ENCODE data around the gene BMI1.
"Not testable (repeated sequence)": the region's sequence is repeated elsewhere in the genome, so short reads cannot be mapped to it uniquely, and the experiment has no call there.

DNA sequence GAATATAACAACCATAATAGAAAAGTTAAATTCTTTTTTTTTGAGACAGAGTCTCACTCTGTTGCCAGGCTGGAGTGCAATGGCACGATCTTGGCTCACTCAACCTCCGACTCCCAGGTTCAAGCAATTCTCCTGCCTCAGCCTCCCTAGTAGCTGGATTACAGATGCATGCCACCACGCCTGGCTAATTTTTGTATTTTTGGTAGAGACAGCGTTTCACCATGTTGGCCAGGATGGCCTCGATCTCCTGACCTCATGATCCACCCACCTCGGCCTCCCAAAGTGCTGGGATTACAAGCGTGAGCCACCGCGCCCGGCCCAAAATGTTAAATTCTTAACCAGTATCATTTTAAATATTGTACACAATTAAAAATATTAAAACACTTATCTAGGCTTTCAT lies 10.9 kb upstream of the BMI1 start:
- not testable (repeated sequence) for TF ChIP-seq CTCF (conservative IDR thresholded peaks at IDR 0.05; ENCODE audit: low read depth, low read length); EZH2 (IDR thresholded peaks at IDR 0.05; ENCODE audit: low read length, unreplicated experiment); EZH2phosphoT487 (IDR thresholded peaks at IDR 0.05; ENCODE audit: borderline replicate concordance, low read length)

All from PC-3 (cell line).